H54 (cell line): ENCODE data around the gene SBDS.

Source experiments
- DNase-seq: peaks from one replicate; pipeline ENCODE4 v3.0.0; 2011; ENCODE audit warnings: low spot score, mixed read lengths; ENCODE audit not compliant: insufficient read length
- FAIRE-seq: peaks from 3 replicates; lab custom pipeline; 2011; peaks lifted over from hg19 to GRCh38; lab: Jason Lieb, UNC
- POLR2A ChIP-seq: IDR thresholded peaks from 2 replicates; pipeline ENCODE4 v1.6.1; 2011; ENCODE audit warnings: low read depth, mild to moderate bottlenecking, low read length

The SBDS gene

DNA sequence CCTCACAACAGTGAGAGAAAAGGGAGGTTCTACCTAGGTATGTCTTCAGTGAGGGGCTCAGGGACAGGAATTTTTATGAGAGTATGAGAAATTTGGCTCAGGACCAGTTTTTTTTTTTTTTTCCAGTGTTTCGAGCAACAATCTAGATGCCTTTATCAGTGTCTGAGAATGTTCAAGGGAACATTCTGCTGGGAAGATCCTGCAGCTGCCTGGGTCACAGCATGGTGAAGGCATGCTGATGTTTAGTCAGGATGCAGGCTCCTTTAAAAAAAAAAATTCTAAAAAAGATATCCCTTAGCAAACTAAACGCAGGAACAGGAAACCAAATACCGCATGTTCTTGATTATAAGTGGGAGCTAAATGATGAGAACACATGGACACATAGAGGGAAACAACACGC lies 31.0 kb downstream of the SBDS start:
- FAIRE-seq: no peak
- TF ChIP-seq POLR2A: no peak

DNA sequence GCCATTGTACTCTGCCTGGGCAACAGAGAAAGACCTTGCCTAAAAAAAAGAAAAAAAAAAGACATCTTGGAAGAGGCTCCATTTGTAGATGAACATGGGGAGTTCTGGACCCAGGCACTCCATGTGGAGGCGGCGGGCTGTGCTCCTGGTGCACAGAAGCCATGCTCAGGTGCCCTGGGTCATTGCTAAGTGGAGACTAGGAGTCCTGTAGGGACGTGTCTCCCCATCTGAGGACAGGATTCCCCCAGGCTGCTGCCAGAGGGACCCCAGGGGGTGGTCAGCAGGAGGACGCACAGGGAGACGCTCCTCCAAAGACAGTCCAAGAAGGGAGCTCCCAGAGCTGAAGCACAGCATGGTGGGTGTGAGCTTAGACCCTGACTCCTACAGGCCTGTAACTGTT lies 34.3 kb downstream of the SBDS start:
- FAIRE-seq (no peak), DNase-seq (no peak)
- no peak for TF ChIP-seq POLR2A

More for the DNA sequence above, 31.0 kb downstream of the SBDS start:
- no peak for DNase-seq

DNA sequence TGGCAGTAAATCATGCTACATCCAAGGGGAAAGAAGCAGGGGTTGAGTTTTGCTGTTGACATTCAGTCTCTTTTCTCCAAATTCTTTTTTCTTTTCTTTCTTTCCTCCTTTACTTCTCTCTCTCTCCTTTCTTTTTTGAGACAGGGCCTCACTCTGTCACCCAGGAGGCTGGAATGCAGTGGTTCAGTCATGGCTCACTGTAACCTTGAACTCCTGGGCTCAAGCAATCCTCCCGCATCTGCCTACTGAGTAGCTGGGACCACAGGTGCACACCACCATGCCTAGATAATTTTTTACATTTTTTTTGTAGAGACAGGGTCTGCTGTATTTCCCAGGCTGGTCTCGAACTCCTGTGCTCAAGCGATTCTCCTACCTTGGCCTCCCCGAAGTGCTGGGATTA lies 35.2 kb downstream of the SBDS start:
- TF ChIP-seq POLR2A: no peak
- no peak for DNase-seq
- no peak for FAIRE-seq

DNA sequence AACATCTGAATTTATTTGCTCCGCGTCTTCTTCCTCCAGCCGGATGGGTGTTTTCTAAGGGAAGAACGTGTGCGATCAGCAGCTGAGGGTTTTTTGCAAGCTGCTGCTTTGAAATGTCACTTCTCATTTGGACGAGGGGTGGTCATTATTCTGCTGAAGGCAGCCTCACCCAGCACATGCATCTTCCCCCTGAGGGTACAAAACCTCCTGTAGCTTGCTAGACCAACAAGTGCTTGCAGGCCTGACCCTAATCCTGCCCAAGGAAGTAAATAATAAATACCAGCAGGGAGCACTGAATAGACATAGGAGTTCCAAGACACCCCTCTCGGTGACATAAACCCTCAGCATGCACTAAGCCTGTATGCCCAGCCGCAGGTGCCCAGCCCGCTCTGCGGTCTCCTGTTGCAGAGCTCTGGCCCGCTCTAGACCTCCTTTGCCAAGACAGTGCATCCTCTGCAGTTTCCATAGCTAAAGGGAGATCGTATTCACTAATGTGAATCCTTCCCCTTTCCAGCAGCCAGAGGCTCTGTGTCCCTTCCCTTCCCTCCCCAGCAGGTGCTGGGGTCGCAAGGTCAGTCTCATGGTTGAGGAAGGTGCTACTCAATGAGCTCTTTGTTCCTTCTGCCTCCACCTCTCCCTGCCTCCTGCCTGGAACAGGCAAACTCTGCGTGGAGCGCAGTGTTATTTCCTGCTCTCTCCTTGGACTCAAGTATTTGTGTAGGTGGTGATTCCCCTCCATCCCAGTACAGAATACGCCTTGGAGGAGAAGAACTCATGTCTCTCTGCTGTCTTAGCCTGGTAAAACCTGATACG lies 36.6 kb downstream of the SBDS start:
- FAIRE-seq (no peak), DNase-seq (no peak)
- no peak for TF ChIP-seq POLR2A

DNA sequence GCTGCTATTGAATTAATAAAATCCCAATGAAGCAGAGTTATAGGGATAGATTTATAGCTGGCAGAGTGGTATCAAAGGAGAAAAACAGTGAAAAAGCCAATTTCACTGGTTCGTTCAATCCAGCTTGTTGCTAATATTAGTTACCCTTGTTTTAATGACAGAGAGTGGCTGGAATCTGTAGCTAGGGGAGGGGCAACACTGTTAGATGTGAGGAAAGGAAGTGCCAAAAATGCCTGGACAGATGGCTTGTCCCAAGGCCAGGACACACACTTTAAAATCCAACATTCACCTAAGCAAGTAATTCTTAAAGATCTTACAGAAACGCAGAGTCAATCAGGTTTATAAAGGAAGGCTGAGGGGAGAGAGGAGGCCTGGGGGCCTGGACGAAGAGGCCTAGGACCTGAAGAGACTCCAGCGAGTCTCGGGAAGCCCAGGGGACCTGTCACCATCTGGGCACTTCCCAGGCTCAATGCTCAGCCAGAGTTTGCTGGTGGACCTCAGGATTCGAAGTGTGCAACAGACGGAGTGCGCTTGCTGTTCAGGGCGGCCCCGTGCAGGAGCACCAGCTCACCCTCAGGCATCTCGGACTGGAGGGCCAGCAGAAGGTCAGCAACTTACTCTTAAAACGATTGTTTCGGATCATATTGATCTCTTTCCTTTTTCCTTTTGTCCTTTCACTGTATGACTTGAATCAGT lies 37.6 kb downstream of the SBDS start:
- FAIRE-seq (no peak), DNase-seq (no peak)
- TF ChIP-seq POLR2A: no peak

DNA sequence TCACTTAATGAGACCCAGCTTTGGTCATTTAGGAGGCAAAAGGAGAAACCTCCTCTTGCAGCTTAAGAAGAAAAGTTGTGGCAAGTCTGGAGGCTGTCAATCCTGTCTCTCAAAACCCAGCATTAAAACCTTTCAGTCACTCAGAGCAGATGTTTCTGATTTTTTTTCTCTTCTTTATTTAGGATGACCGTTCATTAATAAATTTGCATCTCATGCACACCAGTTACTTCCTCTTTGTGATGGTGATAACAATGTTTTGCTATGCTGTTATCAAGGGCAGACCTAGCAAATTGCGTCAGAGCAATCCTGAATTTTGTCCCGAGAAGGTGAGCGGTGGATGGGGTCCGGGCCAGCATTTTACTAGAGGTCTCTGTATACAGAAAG lies 42.4 kb downstream of the SBDS start:
- DNase-seq (no peak), FAIRE-seq (no peak)
- no peak for TF ChIP-seq POLR2A

DNA sequence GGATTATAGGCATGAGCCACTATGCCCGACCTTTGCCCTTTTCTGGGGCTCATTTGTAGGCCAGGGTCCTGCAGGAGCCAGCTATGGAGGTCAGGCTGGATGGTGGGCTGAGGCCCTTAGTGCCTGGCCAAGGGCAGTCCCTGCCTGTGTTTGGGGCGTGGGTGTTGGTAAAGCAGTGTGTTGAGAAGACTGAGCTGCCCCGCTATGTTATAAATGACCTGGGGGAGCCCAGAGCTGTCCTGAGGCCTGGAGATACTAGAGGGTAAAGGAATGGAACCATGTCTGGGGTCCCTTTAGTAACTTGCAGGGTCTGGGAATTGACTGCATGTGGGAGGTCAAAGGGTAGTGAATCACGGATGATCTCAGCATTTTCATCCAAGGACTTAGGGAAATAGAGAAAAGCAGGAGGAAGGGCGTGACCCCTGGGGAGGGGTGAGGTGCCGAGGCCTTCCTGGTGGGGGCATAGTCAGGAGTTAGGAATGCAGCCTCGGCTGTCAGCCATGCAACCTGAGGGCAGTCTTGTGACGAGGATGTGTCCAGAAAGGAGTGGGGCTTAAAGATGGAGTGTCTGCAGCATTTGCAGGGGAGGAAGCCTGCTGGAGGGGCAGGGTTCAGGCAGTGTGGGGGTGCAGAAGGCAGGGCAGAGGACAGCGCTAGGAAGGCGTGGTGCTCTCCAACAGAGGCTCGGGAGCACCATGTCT lies 42.9 kb downstream of the SBDS start:
- peak; percentile 95 for FAIRE-seq
- DNase-seq: peak; percentile 95

DNA sequence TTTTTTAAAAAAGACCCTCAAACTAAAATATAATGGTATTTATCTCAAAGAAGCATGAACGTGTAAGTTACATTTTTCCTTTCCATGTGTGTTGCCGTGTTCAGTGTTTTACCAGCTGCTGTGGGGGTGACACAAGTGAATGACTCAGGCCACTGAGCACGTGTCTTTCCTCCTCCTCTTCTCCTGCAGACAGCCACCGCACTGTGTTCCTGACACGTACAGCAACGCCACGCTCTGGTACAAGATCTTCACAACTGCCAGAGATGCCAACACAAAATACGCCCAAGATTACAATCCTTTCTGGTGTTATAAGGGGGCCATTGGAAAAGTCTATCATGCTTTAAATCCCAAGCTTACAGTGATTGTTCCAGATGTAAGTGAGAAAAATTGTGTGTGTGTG lies 44.6 kb downstream of the SBDS start:
- FAIRE-seq: no peak
- TF ChIP-seq POLR2A: no peak

More for the DNA sequence above, 42.9 kb downstream of the SBDS start:
- no peak for TF ChIP-seq POLR2A

DNA sequence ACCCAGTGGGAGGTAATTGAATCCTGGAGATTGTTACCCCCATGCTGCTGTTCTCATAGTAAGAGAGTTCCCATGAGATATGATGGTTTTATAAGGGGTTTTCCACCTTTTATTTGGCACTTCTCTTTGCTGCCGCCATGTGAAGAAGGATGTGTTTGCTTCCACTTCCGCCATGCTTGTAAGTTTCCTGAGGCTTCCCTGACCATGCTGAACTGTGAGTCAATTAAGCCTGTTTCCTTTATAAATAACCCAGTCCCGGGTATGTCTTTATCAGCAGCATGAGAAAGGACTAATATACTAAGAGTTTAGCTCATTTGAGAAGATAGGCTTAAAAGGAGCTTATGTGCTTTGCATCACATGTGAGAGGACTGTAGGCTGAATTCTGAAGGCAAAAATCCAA lies 45.1 kb downstream of the SBDS start:
- no peak for FAIRE-seq
- no peak for TF ChIP-seq POLR2A

More for the DNA sequence above, 44.6 kb downstream of the SBDS start:
- DNase-seq: no peak

DNA sequence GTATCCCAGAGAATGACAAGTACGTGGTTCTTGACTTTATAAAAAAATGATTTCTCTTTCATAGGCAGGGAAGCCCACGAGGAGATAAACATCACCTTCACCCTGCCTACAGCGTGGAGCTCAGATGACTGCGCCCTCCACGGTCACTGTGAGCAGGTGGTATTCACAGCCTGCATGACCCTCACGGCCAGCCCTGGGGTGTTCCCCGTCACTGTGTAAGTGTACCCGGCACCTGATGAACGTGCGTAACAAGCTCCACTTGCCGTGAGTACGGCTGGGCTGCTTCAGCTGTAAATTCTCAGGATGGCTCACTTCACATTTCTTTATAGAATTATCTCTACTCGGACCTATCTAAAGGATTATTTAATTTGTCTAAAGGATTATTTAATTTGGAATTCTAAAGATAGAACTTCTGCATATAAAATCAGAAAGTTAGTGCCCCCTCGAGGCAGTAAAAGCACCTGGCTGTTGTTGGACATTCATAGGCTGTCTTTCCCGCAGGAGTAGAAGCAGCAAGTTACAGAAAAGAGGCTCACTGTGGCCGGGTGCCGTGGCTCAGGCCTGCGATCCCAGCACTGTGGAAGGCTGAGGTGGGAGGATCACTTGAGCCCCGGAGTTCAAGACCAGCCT lies 46.8 kb downstream of the SBDS start:
- DNase-seq (no peak), FAIRE-seq (no peak)
- no peak for TF ChIP-seq POLR2A

More for the DNA sequence above, 45.1 kb downstream of the SBDS start:
- DNase-seq: no peak

DNA sequence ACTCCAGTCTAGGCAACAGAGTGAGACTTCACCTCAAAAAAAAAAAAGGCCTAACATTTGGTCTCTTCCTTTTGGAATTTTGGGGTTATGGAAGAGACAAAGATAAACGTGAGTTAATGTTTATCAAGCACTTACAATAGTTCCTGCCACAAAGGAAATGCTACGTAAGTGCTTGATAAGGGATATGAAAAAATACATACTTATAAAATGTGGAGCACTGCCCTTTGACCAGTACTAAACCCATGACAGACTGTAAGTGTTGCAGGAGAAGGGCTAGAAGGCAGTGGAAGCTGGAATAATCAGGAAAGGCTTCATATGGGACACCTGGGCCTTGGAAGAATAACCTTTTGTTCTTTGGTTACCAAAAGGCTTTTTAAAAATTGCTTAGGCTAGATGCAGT lies 48.8 kb downstream of the SBDS start:
- DNase-seq: no peak
- TF ChIP-seq POLR2A: no peak
- no peak for FAIRE-seq

DNA sequence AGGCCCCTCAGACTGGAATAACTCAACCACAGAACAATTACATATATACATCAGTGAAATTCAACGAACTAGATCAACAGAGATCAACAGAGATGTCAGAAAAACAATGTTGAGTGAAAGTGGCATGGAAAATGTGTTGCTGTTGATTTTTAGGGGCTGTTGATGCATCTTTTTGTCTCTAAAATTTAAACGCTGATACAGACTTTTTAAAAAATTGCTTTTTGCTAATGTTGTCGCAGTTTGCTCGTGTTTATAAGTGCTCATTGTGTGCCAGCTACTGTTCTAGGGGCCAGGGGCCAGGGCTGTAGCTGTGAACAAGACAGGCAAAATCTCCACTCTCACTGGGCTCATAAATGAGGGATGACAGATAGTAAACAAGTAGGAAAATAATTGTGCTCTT lies 56.1 kb downstream of the SBDS start:
- DNase-seq (no peak), FAIRE-seq (no peak)
- TF ChIP-seq POLR2A: no peak

DNA sequence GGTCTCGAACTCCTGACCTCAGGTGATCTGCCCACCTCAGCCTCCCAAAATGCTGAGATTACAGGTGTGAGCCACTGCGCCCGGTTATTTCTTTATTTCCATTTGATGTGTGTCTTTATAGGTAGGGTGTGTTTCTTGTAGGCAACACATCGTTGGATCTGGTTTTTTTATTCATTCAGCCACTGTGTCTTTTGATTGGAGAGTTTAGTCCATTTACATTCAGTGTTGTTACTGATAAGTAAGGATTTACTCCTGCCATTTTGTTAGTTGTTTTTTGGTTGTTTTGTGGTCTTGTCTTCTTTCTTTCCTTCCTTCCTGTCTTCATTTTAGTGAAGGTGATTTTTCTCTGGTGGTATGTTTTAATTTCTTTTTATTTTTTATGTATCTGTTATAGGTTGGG lies 57.4 kb downstream of the SBDS start:
- no peak for TF ChIP-seq POLR2A
- no peak for FAIRE-seq
- DNase-seq: no peak
